Measurements from ENCODE around the gene IGF2BP2. TPM values are rescaled to one million over a fixed set of nuclear protein-coding genes. Genes with fewer than 3 reads are reported as not detected.
"Not testable (repeated sequence)": the region's sequence is repeated elsewhere in the genome, so short reads cannot be mapped to it uniquely, and the experiment has no call there.

Gene IGF2BP2
- total and polyA plus RNA-seq, 4 donors, result 7.8 to 92.6 (median 11.8) TPM

DNA sequence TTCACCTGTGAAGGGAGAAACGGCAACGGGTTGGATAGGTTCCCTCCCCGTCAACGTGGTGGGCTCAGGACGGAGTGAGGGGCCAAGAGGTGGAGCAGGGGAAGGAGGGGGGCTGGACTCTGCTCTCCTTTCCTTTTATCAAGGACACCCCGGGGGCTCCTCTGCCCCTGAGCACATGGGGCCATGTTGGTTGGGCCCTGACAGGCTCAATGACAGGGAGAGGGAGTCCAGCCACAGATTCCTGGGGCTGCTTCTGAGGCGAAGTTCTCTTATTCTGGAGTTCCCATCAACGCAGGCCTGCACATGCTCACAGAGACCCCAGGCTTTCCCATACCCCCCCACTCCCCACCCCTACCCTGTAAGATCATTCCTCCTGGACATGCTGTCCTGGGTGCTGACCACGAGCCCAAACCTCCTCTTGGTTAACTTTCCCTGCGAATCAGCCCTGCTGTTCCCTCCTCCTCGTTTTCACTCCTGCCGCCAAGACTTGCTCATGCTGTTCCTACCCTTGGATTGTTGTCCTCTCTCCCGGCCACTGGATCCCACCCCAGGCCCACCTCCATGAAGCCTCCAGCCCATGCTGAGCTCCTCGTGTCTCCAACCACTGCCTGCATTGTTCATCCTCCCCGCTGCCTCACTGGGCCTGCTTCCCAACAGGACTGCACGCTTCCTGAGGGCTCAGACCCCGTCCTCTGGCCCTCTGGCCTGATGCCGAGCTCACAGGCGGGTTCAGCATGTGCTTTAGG, 177.5 kb downstream of the IGF2BP2 start:
- H3K36me3 ChIP-seq (ENCODE audit: control insufficient read depth in 4 of 4, insufficient read depth in 4 of 4, low read length in 4 of 4), result peaks cover 0 to 22% (median 15%) of the 10 kb centered on the region in 4 donors
- no peak overlapping the region for H3K9ac ChIP-seq (ENCODE audit: insufficient read depth in 1 of 2, low read length in 2 of 2)
- H3K27me3 ChIP-seq (ENCODE audit: control insufficient read depth in 3 of 3, insufficient read depth in 3 of 3, low read length in 2 of 3), result no peaks in the 10 kb centered on the region

DNA sequence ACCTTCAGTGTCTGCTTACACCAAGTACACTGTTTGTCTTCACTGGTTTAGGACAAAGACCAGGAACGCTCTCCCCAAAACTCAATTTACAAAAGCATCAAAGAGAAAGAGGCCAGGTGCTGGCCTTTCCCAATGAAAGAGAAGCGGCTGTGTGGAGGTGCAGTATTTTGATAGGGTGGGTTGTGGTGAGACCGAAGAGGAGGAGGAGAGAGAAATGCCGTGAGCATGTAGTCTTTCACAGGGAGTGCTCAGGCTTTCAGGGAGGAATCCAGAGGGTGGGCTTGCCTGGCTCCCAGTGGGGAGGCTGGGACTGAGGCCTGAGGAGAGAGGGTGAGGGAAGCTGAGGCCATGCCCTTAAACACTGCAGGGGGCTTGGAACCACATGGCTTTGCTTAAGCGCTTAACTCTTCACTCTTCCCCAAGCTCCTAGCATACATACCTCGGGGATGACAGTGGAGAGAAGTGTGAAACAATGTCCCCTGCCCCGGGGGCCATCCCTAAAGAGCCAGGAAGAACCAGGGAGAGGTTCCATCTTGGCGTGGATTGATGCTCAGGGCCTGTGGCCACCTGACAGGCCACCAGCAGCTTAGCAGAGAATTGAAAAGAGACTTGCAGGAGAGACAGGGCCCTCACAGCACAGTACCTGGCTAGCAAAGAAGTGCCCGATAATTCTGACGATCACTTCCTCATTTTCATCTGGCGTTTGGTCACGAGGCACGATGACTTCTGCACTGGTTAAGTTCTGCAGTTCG, 178.3 kb downstream of the IGF2BP2 start:
- TF ChIP-seq, protein P1, sequence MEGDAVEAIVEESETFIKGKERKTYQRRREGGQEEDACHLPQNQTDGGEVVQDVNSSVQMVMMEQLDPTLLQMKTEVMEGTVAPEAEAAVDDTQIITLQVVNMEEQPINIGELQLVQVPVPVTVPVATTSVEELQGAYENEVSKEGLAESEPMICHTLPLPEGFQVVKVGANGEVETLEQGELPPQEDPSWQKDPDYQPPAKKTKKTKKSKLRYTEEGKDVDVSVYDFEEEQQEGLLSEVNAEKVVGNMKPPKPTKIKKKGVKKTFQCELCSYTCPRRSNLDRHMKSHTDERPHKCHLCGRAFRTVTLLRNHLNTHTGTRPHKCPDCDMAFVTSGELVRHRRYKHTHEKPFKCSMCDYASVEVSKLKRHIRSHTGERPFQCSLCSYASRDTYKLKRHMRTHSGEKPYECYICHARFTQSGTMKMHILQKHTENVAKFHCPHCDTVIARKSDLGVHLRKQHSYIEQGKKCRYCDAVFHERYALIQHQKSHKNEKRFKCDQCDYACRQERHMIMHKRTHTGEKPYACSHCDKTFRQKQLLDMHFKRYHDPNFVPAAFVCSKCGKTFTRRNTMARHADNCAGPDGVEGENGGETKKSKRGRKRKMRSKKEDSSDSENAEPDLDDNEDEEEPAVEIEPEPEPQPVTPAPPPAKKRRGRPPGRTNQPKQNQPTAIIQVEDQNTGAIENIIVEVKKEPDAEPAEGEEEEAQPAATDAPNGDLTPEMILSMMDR (IDR thresholded peaks at IDR 0.05; ENCODE audit: control extremely low read depth, extremely low read depth), result no peak
- Histone ChIP-seq H3K36me3 (ENCODE audit: control insufficient read depth in 4 of 4, insufficient read depth in 4 of 4, low read length in 4 of 4) (peaks cover 0 to 18% (median 13%) of the 10 kb centered on the region in 4 donors), H3K27ac (ENCODE audit: low read depth in 1 of 2, low read length in 1 of 2) (no peak overlapping the region), H3K9ac (ENCODE audit: insufficient read depth in 1 of 2, low read length in 2 of 2) (no peak overlapping the region), H3K4me3 (no peak overlapping the region), H3K27me3 (ENCODE audit: control insufficient read depth in 3 of 3, insufficient read depth in 3 of 3, low read length in 2 of 3) (no peaks in the 10 kb centered on the region), H3K4me1 (ENCODE audit: control insufficient read depth in 5 of 5, insufficient read depth in 5 of 5, low read length in 5 of 5) (no peaks in the 10 kb centered on the region), H3K9me3 (ENCODE audit: control insufficient read depth in 4 of 4, insufficient read depth in 3 of 4, low read length in 3 of 4) (peaks cover 0 to 1% (median 0%) of the 10 kb centered on the region in 4 donors)
- no peak for DNase-seq
- WGBS, 2 donors, result 62 to 76% methylated on average over 14 of the region's 14 CpGs
- ATAC-seq (ENCODE audit: insufficient read depth, low FRiP score), result no peak

More for the DNA sequence above, 177.5 kb downstream of the IGF2BP2 start:
- ATAC-seq (ENCODE audit: insufficient read depth, low FRiP score), result no peak
- H3K4me1 ChIP-seq (ENCODE audit: control insufficient read depth in 5 of 5, insufficient read depth in 5 of 5, low read length in 5 of 5), result no peaks in the 10 kb centered on the region
- TF ChIP-seq, protein P1 (IDR thresholded peaks at IDR 0.05; ENCODE audit: control extremely low read depth, extremely low read depth), result no peak
- no peak for DNase-seq
- H3K27ac ChIP-seq (ENCODE audit: low read depth in 1 of 2, low read length in 1 of 2), result no peak overlapping the region
- no peak overlapping the region for H3K4me3 ChIP-seq
- 80 to 87% methylated on average over 18 to 19 of the region's 19 CpGs for WGBS, 2 donors
- H3K9me3 ChIP-seq (ENCODE audit: control insufficient read depth in 4 of 4, insufficient read depth in 3 of 4, low read length in 3 of 4), result peaks cover 0 to 1% (median 0%) of the 10 kb centered on the region in 4 donors

DNA sequence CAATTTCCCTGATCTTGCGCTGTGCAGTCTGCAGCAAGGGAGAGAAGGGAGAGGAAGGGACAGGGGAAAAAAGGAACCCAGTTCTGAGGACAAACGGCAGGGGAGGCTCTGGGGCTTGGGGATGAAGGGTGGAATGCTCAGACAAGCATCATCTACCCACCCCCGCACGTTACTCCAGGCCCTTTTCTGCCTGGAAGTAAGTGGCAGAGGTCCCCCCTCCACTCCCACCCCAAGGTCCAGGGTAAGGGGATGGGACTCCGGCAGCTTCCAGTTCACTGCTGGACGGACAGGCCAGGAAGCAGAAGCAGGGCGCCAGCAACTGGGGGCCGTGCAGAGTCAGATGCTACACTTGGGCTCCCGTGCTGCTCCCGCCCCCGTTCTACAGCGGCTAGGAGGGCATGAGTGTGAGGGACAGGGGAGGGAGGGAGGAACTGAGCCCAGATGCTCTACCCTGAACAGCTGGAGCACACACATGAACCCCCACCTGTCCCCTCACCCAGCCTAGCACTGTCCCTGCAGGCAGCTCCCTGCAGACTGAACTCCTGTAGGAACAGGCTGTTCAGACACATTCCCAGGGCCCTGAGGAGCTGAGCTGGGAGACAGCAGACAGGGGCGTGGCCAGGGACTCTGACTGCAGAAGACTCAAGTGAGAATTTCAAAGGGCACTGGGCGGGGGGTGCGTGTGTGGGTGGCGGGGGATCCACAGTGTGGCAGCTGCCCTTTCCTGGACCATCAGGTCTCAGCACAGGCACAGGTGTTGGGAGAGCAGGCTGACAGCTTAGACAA, 179.1 kb downstream of the IGF2BP2 start:
- ATAC-seq (ENCODE audit: insufficient read depth, low FRiP score), result no peak
- Histone ChIP-seq H3K4me1 (ENCODE audit: control insufficient read depth in 5 of 5, insufficient read depth in 5 of 5, low read length in 5 of 5) (no peaks in the 10 kb centered on the region), H3K9me3 (ENCODE audit: control insufficient read depth in 4 of 4, insufficient read depth in 3 of 4, low read length in 3 of 4) (peaks cover 0 to 1% (median 0%) of the 10 kb centered on the region in 4 donors), H3K27ac (ENCODE audit: low read depth in 1 of 2, low read length in 1 of 2) (no peak overlapping the region), H3K27me3 (ENCODE audit: control insufficient read depth in 3 of 3, insufficient read depth in 3 of 3, low read length in 2 of 3) (no peaks in the 10 kb centered on the region), H3K9ac (ENCODE audit: insufficient read depth in 1 of 2, low read length in 2 of 2) (no peak overlapping the region), H3K36me3 (ENCODE audit: control insufficient read depth in 4 of 4, insufficient read depth in 4 of 4, low read length in 4 of 4) (peaks cover 0 to 18% (median 13%) of the 10 kb centered on the region in 4 donors), H3K4me3 (no peak overlapping the region)
- WGBS, 2 donors, result 84 to 88% methylated on average over 15 to 16 of the region's 16 CpGs
- TF ChIP-seq, protein P1 (IDR thresholded peaks at IDR 0.05; ENCODE audit: control extremely low read depth, extremely low read depth), result no peak
- DNase-seq, result no peak

DNA sequence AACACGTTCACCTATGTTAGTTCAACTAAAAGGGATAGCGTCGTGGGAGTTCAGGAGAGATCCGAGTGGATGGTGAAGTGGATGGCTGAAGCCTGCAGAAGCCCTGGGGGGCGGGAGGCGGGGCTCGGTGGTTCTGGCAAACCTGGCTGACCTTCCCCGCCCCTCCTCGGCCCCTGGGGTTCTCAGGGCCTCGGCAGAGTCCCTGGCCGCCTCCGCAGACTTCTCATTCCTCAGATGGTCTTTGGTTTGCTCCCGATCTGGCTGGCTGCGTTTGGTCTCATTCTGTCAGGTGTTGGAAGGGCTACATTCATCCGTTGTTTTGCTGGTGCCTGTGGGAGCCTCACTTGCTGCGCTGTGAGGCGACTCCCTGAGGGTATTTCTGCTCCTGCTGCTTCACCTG, 179.7 kb downstream of the IGF2BP2 start:
- 84 to 85% methylated on average over 17 of the region's 17 CpGs for WGBS, 2 donors
- not testable (repeated sequence) for H3K4me3 ChIP-seq; H3K27me3 ChIP-seq (ENCODE audit: control insufficient read depth in 3 of 3, insufficient read depth in 3 of 3, low read length in 2 of 3)

More for the DNA sequence above, 179.7 kb downstream of the IGF2BP2 start:
- ATAC-seq (ENCODE audit: insufficient read depth, low FRiP score); H3K27ac ChIP-seq (ENCODE audit: low read depth in 1 of 2, low read length in 1 of 2); DNase-seq; H3K4me1 ChIP-seq (ENCODE audit: control insufficient read depth in 5 of 5, insufficient read depth in 5 of 5, low read length in 5 of 5); H3K9ac ChIP-seq (ENCODE audit: insufficient read depth in 1 of 2, low read length in 2 of 2); H3K9me3 ChIP-seq (ENCODE audit: control insufficient read depth in 4 of 4, insufficient read depth in 3 of 4, low read length in 3 of 4): not testable (repeated sequence)
- peaks cover 0 to 18% (median 12%) of the 10 kb centered on the region in 4 donors for H3K36me3 ChIP-seq (ENCODE audit: control insufficient read depth in 4 of 4, insufficient read depth in 4 of 4, low read length in 4 of 4)
